ENCODE data around the gene NRIP1. TPM values are rescaled to one million over a fixed set of nuclear protein-coding genes. Genes with fewer than 3 reads are reported as not detected.

Gene NRIP1
- total RNA-seq, 1 donor from 2014 or later: 59.1 TPM

DNA sequence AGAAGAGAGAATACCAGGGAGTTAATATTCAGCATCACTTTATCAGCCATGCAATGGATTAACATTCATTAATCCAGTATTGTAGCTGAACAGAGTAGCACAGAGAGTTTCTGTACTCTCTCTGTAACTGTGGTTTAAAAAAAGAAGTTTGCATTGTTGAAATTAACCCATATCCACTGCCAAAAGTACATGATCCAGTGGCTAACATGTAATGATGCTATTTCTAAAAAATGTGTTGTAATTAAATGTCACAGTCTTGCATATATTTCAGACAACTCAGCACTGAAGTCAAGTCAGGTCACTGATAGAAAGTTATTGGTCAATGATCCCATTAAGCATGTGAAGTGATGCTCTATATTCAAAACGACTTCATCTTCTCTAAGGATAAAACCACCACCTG is 141.3 kb downstream of the NRIP1 start:
- peaks cover 3% of the 10 kb centered on the region for H3K9me3 Mint-ChIP-seq
- H3K4me2 ChIP-seq: no peak overlapping the region

DNA sequence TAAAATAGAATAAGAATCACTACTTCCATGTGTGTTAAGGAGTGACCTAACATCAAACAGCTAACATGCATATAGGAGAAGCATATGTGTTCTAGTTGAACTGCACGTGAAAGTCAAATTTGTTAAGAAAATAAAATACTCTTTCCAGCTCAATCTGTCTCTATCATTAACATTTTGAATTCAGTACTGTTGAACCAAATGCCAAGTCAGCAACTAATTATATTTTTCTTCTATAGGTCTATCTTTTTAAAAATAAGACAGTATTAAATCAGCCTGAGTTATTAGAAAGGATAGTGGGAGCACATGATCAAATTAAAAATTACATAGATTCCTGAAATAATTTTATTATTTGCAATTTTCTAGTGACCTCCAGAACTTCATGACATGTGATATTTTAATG is 141.8 kb downstream of the NRIP1 start:
- Mint-ChIP-seq H3K27me3 (ENCODE audit: insufficient read depth, low read depth) (no peaks in the 10 kb centered on the region), H3K4me3 (no peak overlapping the region), H3K4me1 (no peaks in the 10 kb centered on the region), H3K9me3 (peaks cover 3% of the 10 kb centered on the region), H3K36me3 (no peaks in the 10 kb centered on the region), H3K27ac (no peak overlapping the region)
- Histone ChIP-seq H3K79me2 (ENCODE audit: low read depth) (no peaks in the 10 kb centered on the region), H2AFZ (replicated peaks) (no peak overlapping the region), H3K4me1 (no peaks in the 10 kb centered on the region), H3K4me2 (no peak overlapping the region), H4K20me1 (ENCODE audit: low read depth) (no peaks in the 10 kb centered on the region), H3K9me3 (ENCODE audit: low read depth) (no peaks in the 10 kb centered on the region), H3K4me3 (no peak overlapping the region), H3K27me3 (no peaks in the 10 kb centered on the region), H3K27ac (no peak overlapping the region), H3K9ac (no peak overlapping the region), H3K36me3 (no peaks in the 10 kb centered on the region), H3F3A (ENCODE audit: low read depth) (no peaks in the 10 kb centered on the region)
- TF ChIP-seq EZH2 (IDR thresholded peaks at IDR 0.05): no peak
- TF ChIP-seq, protein P1, sequence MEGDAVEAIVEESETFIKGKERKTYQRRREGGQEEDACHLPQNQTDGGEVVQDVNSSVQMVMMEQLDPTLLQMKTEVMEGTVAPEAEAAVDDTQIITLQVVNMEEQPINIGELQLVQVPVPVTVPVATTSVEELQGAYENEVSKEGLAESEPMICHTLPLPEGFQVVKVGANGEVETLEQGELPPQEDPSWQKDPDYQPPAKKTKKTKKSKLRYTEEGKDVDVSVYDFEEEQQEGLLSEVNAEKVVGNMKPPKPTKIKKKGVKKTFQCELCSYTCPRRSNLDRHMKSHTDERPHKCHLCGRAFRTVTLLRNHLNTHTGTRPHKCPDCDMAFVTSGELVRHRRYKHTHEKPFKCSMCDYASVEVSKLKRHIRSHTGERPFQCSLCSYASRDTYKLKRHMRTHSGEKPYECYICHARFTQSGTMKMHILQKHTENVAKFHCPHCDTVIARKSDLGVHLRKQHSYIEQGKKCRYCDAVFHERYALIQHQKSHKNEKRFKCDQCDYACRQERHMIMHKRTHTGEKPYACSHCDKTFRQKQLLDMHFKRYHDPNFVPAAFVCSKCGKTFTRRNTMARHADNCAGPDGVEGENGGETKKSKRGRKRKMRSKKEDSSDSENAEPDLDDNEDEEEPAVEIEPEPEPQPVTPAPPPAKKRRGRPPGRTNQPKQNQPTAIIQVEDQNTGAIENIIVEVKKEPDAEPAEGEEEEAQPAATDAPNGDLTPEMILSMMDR (IDR thresholded peaks at IDR 0.05): no peak
- TF ChIP-seq EZH2phosphoT487 (IDR thresholded peaks at IDR 0.05): no peak
- no peak for DNase-seq (ENCODE audit: low spot score)

More for the DNA sequence above, 141.3 kb downstream of the NRIP1 start:
- H3K79me2 ChIP-seq (ENCODE audit: low read depth): no peaks in the 10 kb centered on the region
- H3F3A ChIP-seq (ENCODE audit: low read depth): no peaks in the 10 kb centered on the region
- no peak overlapping the region for H3K27ac ChIP-seq
- no peak overlapping the region for H3K4me3 Mint-ChIP-seq
- H3K36me3 ChIP-seq: no peaks in the 10 kb centered on the region
- H3K27me3 ChIP-seq: no peaks in the 10 kb centered on the region
- no peak overlapping the region for H3K27ac Mint-ChIP-seq
- no peak overlapping the region for H2AFZ ChIP-seq (replicated peaks)
- no peaks in the 10 kb centered on the region for H3K4me1 Mint-ChIP-seq
- H3K4me1 ChIP-seq: no peaks in the 10 kb centered on the region
- H3K36me3 Mint-ChIP-seq: no peaks in the 10 kb centered on the region
- H4K20me1 ChIP-seq (ENCODE audit: low read depth): no peaks in the 10 kb centered on the region
- TF ChIP-seq EZH2 (IDR thresholded peaks at IDR 0.05): no peak
- TF ChIP-seq EZH2phosphoT487 (IDR thresholded peaks at IDR 0.05): no peak
- no peaks in the 10 kb centered on the region for H3K9me3 ChIP-seq (ENCODE audit: low read depth)
- H3K27me3 Mint-ChIP-seq (ENCODE audit: insufficient read depth, low read depth): no peaks in the 10 kb centered on the region
- no peak overlapping the region for H3K9ac ChIP-seq
- no peak for DNase-seq (ENCODE audit: low spot score)
- H3K4me3 ChIP-seq: no peak overlapping the region

DNA sequence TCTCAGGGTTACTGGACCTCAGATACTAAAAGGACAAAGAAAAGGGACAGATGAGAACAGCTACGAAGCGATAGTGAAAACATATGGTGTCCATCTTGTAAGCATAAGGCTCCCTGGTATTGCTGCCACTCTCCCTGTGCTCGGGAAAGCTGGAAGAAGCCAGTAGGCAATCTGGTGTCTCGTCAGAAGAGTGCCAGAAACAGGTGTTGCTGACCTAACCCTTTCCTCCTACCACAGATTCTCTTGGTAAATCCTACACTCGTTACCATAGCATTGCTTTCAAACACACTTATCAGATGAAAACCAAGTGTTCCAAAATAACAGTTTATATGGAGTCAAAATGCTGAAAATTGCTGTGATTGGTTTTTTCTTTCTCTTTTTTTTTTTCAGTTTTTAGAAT is 146.3 kb downstream of the NRIP1 start:
- Histone ChIP-seq H3K4me2 (no peak overlapping the region), H3K9me3 (ENCODE audit: low read depth) (no peaks in the 10 kb centered on the region), H3F3A (ENCODE audit: low read depth) (no peaks in the 10 kb centered on the region), H3K4me1 (no peaks in the 10 kb centered on the region), H3K79me2 (ENCODE audit: low read depth) (no peaks in the 10 kb centered on the region), H3K4me3 (no peak overlapping the region), H3K36me3 (no peaks in the 10 kb centered on the region), H3K27me3 (no peaks in the 10 kb centered on the region), H3K27ac (no peak overlapping the region), H3K9ac (no peak overlapping the region), H4K20me1 (ENCODE audit: low read depth) (no peaks in the 10 kb centered on the region), H2AFZ (replicated peaks) (no peak overlapping the region)
- Mint-ChIP-seq H3K27ac (no peak overlapping the region), H3K36me3 (no peaks in the 10 kb centered on the region), H3K4me3 (no peak overlapping the region), H3K4me1 (peaks cover 3% of the 10 kb centered on the region), H3K9me3 (no peaks in the 10 kb centered on the region), H3K27me3 (ENCODE audit: insufficient read depth, low read depth) (no peaks in the 10 kb centered on the region)
- TF ChIP-seq EZH2phosphoT487 (IDR thresholded peaks at IDR 0.05) (no peak), EZH2 (IDR thresholded peaks at IDR 0.05) (no peak)
- TF ChIP-seq, protein P1 (IDR thresholded peaks at IDR 0.05): no peak
- no peak for DNase-seq (ENCODE audit: low spot score)

DNA sequence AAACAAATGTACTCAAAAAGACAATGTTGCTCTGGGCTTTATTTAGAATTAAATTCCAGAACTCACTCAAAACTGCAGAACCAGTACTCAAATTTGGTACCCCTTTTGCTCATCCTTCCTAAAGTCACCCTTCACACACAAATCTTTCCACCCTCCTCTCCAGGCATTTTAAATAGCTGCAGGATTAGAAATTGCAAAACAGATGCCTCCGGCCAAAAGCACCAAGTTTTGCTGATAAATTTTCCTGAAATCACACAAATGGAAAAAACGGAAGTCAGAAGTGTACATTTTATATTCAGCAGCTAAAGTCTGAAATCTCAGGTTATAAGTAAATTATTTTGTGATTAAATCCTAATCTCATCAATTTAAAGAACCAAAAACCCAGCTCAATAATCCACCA is 147.0 kb downstream of the NRIP1 start:
- Mint-ChIP-seq H3K27me3 (ENCODE audit: insufficient read depth, low read depth) (no peaks in the 10 kb centered on the region), H3K27ac (no peak overlapping the region), H3K4me3 (no peak overlapping the region), H3K36me3 (no peaks in the 10 kb centered on the region), H3K4me1 (peaks cover 3% of the 10 kb centered on the region), H3K9me3 (no peaks in the 10 kb centered on the region)
- Histone ChIP-seq H3K36me3 (no peaks in the 10 kb centered on the region), H3K4me2 (no peak overlapping the region), H3K27ac (no peak overlapping the region), H4K20me1 (ENCODE audit: low read depth) (no peaks in the 10 kb centered on the region), H3K27me3 (no peaks in the 10 kb centered on the region), H3K9ac (no peak overlapping the region), H3F3A (ENCODE audit: low read depth) (no peaks in the 10 kb centered on the region), H3K4me3 (no peak overlapping the region), H2AFZ (replicated peaks) (no peak overlapping the region), H3K4me1 (no peaks in the 10 kb centered on the region), H3K79me2 (ENCODE audit: low read depth) (no peaks in the 10 kb centered on the region), H3K9me3 (ENCODE audit: low read depth) (no peaks in the 10 kb centered on the region)
- DNase-seq (ENCODE audit: low spot score): no peak
- TF ChIP-seq EZH2 (IDR thresholded peaks at IDR 0.05) (no peak), EZH2phosphoT487 (IDR thresholded peaks at IDR 0.05) (no peak)
- TF ChIP-seq, protein P1 (IDR thresholded peaks at IDR 0.05): no peak
